ENCODE results near the gene PODN.

DNA sequence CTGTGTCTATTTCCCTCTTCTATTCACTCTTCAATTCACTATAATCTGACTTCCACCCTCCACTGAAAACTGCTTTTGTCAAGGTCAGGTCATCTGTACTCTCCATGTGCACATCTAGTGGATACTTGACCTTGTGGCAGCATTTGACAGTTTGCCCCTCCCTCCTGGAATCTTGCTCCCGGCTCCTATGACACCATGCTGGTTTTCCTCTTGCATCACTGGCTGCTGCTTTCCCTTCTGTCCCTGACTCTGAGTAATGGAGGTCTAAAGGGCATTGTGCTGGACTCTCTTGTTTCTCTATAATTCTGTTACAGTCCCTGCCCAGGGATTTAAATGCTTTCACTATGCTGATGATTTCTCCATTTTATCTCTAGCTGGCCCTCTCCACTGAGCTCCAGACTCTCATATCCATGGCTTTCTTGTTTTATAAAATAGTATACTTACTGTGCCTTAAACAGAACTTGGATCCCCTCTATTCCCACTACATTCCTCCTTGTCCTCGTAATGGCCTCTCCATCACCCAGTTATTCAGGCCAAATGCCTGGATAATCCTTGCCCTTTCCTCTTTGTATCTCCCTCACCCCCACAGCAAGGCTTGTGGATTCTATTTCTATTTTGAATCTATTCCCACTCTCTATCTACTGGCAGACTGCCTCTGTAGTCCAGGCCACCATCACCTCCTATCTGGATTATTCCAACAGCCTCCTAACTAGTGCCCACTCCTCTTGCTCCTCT, 36.8 kb upstream of the PODN start:
- TF ChIP-seq, protein P1, sequence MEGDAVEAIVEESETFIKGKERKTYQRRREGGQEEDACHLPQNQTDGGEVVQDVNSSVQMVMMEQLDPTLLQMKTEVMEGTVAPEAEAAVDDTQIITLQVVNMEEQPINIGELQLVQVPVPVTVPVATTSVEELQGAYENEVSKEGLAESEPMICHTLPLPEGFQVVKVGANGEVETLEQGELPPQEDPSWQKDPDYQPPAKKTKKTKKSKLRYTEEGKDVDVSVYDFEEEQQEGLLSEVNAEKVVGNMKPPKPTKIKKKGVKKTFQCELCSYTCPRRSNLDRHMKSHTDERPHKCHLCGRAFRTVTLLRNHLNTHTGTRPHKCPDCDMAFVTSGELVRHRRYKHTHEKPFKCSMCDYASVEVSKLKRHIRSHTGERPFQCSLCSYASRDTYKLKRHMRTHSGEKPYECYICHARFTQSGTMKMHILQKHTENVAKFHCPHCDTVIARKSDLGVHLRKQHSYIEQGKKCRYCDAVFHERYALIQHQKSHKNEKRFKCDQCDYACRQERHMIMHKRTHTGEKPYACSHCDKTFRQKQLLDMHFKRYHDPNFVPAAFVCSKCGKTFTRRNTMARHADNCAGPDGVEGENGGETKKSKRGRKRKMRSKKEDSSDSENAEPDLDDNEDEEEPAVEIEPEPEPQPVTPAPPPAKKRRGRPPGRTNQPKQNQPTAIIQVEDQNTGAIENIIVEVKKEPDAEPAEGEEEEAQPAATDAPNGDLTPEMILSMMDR (conservative IDR thresholded peaks at IDR 0.05) = no peak
- no peak for TF ChIP-seq ZFX (IDR thresholded peaks at IDR 0.05)
